Gastroesophageal sphincter (tissue), 4 donors: ENCODE data around the gene SEMG1. TPM values are rescaled to one million over a fixed set of nuclear protein-coding genes. Genes with fewer than 3 reads are reported as not detected.

Experiments used
- ATAC-seq: fragments of 150-250 bp; one replicate; pipeline ENCODE4 v1.9.1; 2016; ENCODE audit warnings: mild to moderate bottlenecking, moderate library complexity
- H3K27ac ChIP-seq, 4 donors: fragments of 200-600 bp; sonication (generic) in 3 of 4; 1 replicate in 3 of 4; 2 replicates in 1 of 4; pipeline ENCODE4 v1.5.1; 2016 to 2019
- H3K27me3 ChIP-seq: fragments of 200-600 bp; sonication (generic); one replicate; pipeline ENCODE4 v1.5.1; 2019
- H3K36me3 ChIP-seq, 2 donors: fragments of 200-600 bp; sonication (generic); one replicate each; pipeline ENCODE4 v1.5.1; 2019; ENCODE audit warnings: control low read depth in 1 of 2
- H3K4me1 ChIP-seq, 3 donors: fragments of 200-600 bp; sonication (generic); 1 replicate in 2 of 3; 2 replicates in 1 of 3; pipeline ENCODE4 v1.5.1; 2016 to 2019; ENCODE audit warnings: control low read depth in 2 of 3
- H3K4me3 ChIP-seq, 2 donors: fragments of 200-600 bp; sonication (generic); one replicate each; pipeline ENCODE4 v1.5.1; 2019; ENCODE audit warnings: mild to moderate bottlenecking in 1 of 2, moderate library complexity in 1 of 2
- H3K9me3 ChIP-seq, 3 donors: fragments of 200-600 bp; sonication (generic); one replicate each; pipeline ENCODE4 v1.5.1; 2017 to 2019; ENCODE audit warnings: control low read depth in 2 of 3
- CTCF ChIP-seq, 4 experiments: fragments of 200-600 bp in 2 of 4; fragments of 450-650 bp in 2 of 4; sonication (generic) in 1 of 4; IDR thresholded peaks; one replicate each; pipeline ENCODE4 v1.5.1; 2017 to 2019; ENCODE audit warnings: antibody characterized with exemption in 4 of 4, mild to moderate bottlenecking in 2 of 4, moderate library complexity in 2 of 4
- EP300 ChIP-seq: sonication (generic); formaldehyde crosslinking; IDR thresholded peaks from one replicate; pipeline ENCODE4 v1.6.1; 2017; ENCODE audit warnings: antibody characterized with exemption, mild to moderate bottlenecking
- POLR2A ChIP-seq, 2 donors: fragments of 450-650 bp; IDR thresholded peaks; one replicate each; pipeline ENCODE4 v1.6.1; 2017; ENCODE audit warnings: antibody characterized with exemption in 2 of 2, mild to moderate bottlenecking in 2 of 2, moderate library complexity in 1 of 2
- POLR2AphosphoS5 ChIP-seq: sonication (generic); formaldehyde crosslinking; IDR thresholded peaks from one replicate; pipeline ENCODE4 v1.6.1; 2017; ENCODE audit warnings: antibody characterized with exemption
- WGBS, 2 donors: methylation state at CpG; one replicate each; pipeline ENCODE4 v1.1.5; 2018; ENCODE audit warnings: low coverage in 1 of 2; 5-methylcytosine and 5-hydroxymethylcytosine counted together
- total RNA-seq, 4 donors: library from RNA; depleted of rRNA; stranded (reverse); fragments of >200 nt; gene quantifications; one replicate each; pipeline ENCODE4 v1.1.0, GENCODE V29; 2016

Gene SEMG1
- total RNA-seq = not detected

- H3K27me3 ChIP-seq = peaks cover 19% of the 10 kb centered on the region
- no peak within 1 kb of the TSS for H3K4me3 ChIP-seq
- peaks cover 0 to 15% (median 0%) of the 10 kb centered on the region in 3 donors for H3K9me3 ChIP-seq
- WGBS, 2 donors = 17 to 43% methylated on average over 1 of the region's 1 CpG
- TF ChIP-seq EP300 = no peak
- no peak for TF ChIP-seq CTCF (IDR thresholded peaks at IDR 0.05)
- TF ChIP-seq POLR2A (IDR thresholded peaks at IDR 0.05) = no peak
- TF ChIP-seq POLR2AphosphoS5 = no peak
- no peak within 1 kb of the TSS for H3K27ac ChIP-seq
- H3K36me3 ChIP-seq = no peaks in the 10 kb centered on the region
- ATAC-seq = no peak
- H3K4me1 ChIP-seq = no peaks in the 10 kb centered on the region
Measured at GRCh38 chr20:45206725-45207124, at the start of gene SEMG1. SEMG1 (plus strand) TSS chr20:45207033; CDS start chr20:45207054, 21 bp downstream.

GRCh38 chr20:45157962-45158361, 48.9 kb upstream of the SEMG1 start:
- Histone ChIP-seq H3K27ac (no peak overlapping the region), H3K9me3 (peaks cover 0 to 43% (median 0%) of the 10 kb centered on the region in 3 donors), H3K4me3 (no peak overlapping the region), H3K4me1 (no peaks in the 10 kb centered on the region), H3K27me3 (peaks cover 15% of the 10 kb centered on the region), H3K36me3 (no peaks in the 10 kb centered on the region)
- TF ChIP-seq EP300 (no peak), POLR2A (IDR thresholded peaks at IDR 0.05) (no peak), CTCF (IDR thresholded peaks at IDR 0.05) (no peak), POLR2AphosphoS5 (no peak)
- ATAC-seq = no peak
- 13% methylated on average over 1 of the region's 1 CpG; no CpG with 5 or more reads in 1 of the 2 donors for WGBS, 2 donors

GRCh38 chr20:45163083-45163803, 43.6 kb upstream of the SEMG1 start:
- 67 to 88% methylated on average over 1 of the region's 1 CpG for WGBS, 2 donors
- H3K9me3 ChIP-seq = peaks cover 0 to 58% (median 0%) of the 10 kb centered on the region in 3 donors
- no peak for TF ChIP-seq EP300
- no peak for TF ChIP-seq POLR2AphosphoS5
- no peak for TF ChIP-seq POLR2A (IDR thresholded peaks at IDR 0.05)
- TF ChIP-seq CTCF (IDR thresholded peaks at IDR 0.05) = no peak
- no peak overlapping the region for H3K27ac ChIP-seq
- no peak for ATAC-seq
- H3K27me3 ChIP-seq = no peaks in the 10 kb centered on the region
- H3K4me1 ChIP-seq = no peaks in the 10 kb centered on the region
- H3K36me3 ChIP-seq = no peaks in the 10 kb centered on the region
- H3K4me3 ChIP-seq = no peak overlapping the region

- peaks cover 0 to 60% (median 0%) of the 10 kb centered on the region in 3 donors for H3K9me3 ChIP-seq
- WGBS, 2 donors = 67 to 92% methylated on average over 1 of the region's 1 CpG
- no peak for ATAC-seq
Measured at GRCh38 chr20:45164906-45165305, 41.9 kb upstream of the SEMG1 start.

More at GRCh38 chr20:45164906-45165305, 41.9 kb upstream of the SEMG1 start:
- no peak overlapping the region for H3K4me3 ChIP-seq
- H3K27me3 ChIP-seq = no peaks in the 10 kb centered on the region
- H3K4me1 ChIP-seq = no peaks in the 10 kb centered on the region
- no peaks in the 10 kb centered on the region for H3K36me3 ChIP-seq
- TF ChIP-seq CTCF (IDR thresholded peaks at IDR 0.05) (no peak), POLR2A (IDR thresholded peaks at IDR 0.05) (no peak), POLR2AphosphoS5 (no peak), EP300 (no peak)
- H3K27ac ChIP-seq = no peak overlapping the region
